GM12874 (cell line): Measurements from ENCODE around the gene CELF6.

Source experiments
- CTCF ChIP-seq: IDR thresholded peaks from 2 replicates; pipeline ENCODE4 v1.5.1; 2011; ENCODE audit warnings: low read depth, mild to moderate bottlenecking, control low read depth, low read length, moderate library complexity; ENCODE audit not compliant: insufficient read depth

The CELF6 gene

GRCh38 chr15:72354496-72354895 lies 34.5 kb upstream of the CELF6 start:
- no peak for TF ChIP-seq CTCF

- no peak for TF ChIP-seq CTCF
Observed at GRCh38 chr15:72353266-72353665, 33.3 kb upstream of the CELF6 start.

- no peak for TF ChIP-seq CTCF
Observed at GRCh38 chr15:72345806-72346205, 25.8 kb upstream of the CELF6 start.

GRCh38 chr15:72345280-72345679 lies 25.3 kb upstream of the CELF6 start:
- no peak for TF ChIP-seq CTCF

GRCh38 chr15:72344602-72345001 lies 24.6 kb upstream of the CELF6 start:
- no peak for TF ChIP-seq CTCF

- TF ChIP-seq CTCF = peak; percentile 43; the same call in 1 of the 2 replicates
Observed at GRCh38 chr15:72342385-72342784, 22.4 kb upstream of the CELF6 start.

- no peak for TF ChIP-seq CTCF
Observed at GRCh38 chr15:72341361-72341760, 21.4 kb upstream of the CELF6 start.

GRCh38 chr15:72340366-72340765 lies 20.4 kb upstream of the CELF6 start:
- TF ChIP-seq CTCF = no peak
